CD8-positive, alpha-beta memory T cell (primary cell): ENCODE measurements around the gene NEDD8. TPM values are rescaled to one million over a fixed set of nuclear protein-coding genes. Genes with fewer than 3 reads are reported as not detected.

Source experiments
- CTCF ChIA-PET: fragments of 350-600 bp; sonication (Branson Sonifier 250); formaldehyde crosslinking; loops from one replicate; lab custom pipeline; 2021; ENCODE audit warnings: antibody characterized with exemption; lab: Charles Lee
- POLR2A ChIA-PET: fragments of 350-600 bp; sonication (Branson Sonifier 250); formaldehyde crosslinking; loops from one replicate; lab custom pipeline; 2021; ENCODE audit warnings: antibody characterized with exemption; lab: Charles Lee
- DNase-seq, 5 donors: peaks; one replicate each; pipeline versions ENCODE4 v3.0.0 to v3.0.0-alpha.2; 2020 to 2022; ENCODE audit warnings: mixed read lengths in 1 of 5
- H3K27ac ChIP-seq: one replicate; pipeline ENCODE4 v1.7.0; 2013; ENCODE audit warnings: low read depth, mild to moderate bottlenecking, low read length, moderate library complexity
- H3K27me3 ChIP-seq: 2 replicates; pipeline ENCODE4 v1.7.0; 2013; ENCODE audit warnings: low read length, mild to moderate bottlenecking; ENCODE audit not compliant: insufficient read depth, poor library complexity, severe bottlenecking
- H3K36me3 ChIP-seq: 2 replicates; pipeline ENCODE4 v1.7.0; 2013; ENCODE audit warnings: mild to moderate bottlenecking, low read length, moderate library complexity; ENCODE audit not compliant: insufficient read depth
- H3K4me1 ChIP-seq: 2 replicates; pipeline ENCODE4 v1.7.0; 2013; ENCODE audit warnings: mild to moderate bottlenecking, low read length, moderate library complexity; ENCODE audit not compliant: insufficient read depth
- H3K4me3 ChIP-seq: 2 replicates; pipeline ENCODE4 v1.7.0; 2013; ENCODE audit warnings: mild to moderate bottlenecking, low read length
- H3K9me3 ChIP-seq: 2 replicates; pipeline ENCODE4 v1.7.0; 2013; ENCODE audit warnings: mild to moderate bottlenecking, low read length
- H3K27ac Mint-ChIP-seq, 8 donors: one replicate each; pipeline ENCODE4 v1.8.0; 2020 to 2021; ENCODE audit warnings: mixed read lengths in 8 of 8, mild to moderate bottlenecking in 6 of 8, inconsistent platforms in 3 of 8, moderate library complexity in 3 of 8
- H3K27me3 Mint-ChIP-seq, 2 donors: one replicate each; pipeline ENCODE4 v1.8.0; 2020 to 2021; ENCODE audit warnings: mixed read lengths in 2 of 2, mild to moderate bottlenecking in 1 of 2, moderate library complexity in 1 of 2
- H3K36me3 Mint-ChIP-seq, 3 donors: one replicate each; pipeline ENCODE4 v1.8.0; 2020 to 2021; ENCODE audit warnings: mixed read lengths in 3 of 3, inconsistent platforms in 1 of 3, mild to moderate bottlenecking in 1 of 3
- H3K4me1 Mint-ChIP-seq, 3 donors: one replicate each; pipeline ENCODE4 v1.8.0; 2020 to 2021; ENCODE audit warnings: mixed read lengths in 3 of 3, inconsistent platforms in 1 of 3, mild to moderate bottlenecking in 1 of 3
- H3K4me3 Mint-ChIP-seq, 7 donors: one replicate each; pipeline ENCODE4 v1.8.0; 2020 to 2021; ENCODE audit warnings: mixed read lengths in 7 of 7, mild to moderate bottlenecking in 6 of 7, moderate library complexity in 4 of 7, inconsistent platforms in 2 of 7
- H3K9me3 Mint-ChIP-seq, 5 donors: one replicate each; pipeline ENCODE4 v1.8.0; 2020 to 2022; ENCODE audit warnings: mixed read lengths in 5 of 5, mild to moderate bottlenecking in 3 of 5, moderate library complexity in 2 of 5, inconsistent platforms in 1 of 5
- polyA plus RNA-seq: library from polyadenylated mRNA; unstranded; fragments of 300-500 nt; fragmentation: Illumina TruSeq; gene quantifications from one replicate; pipeline ENCODE4 v1.2.3, GENCODE V29; 2021
- total RNA-seq, 2 experiments: library from RNA; stranded (reverse); gene quantifications; one replicate each; pipeline ENCODE4 v1.2.3, GENCODE V29; 2021

The NEDD8 gene
- total and polyA plus RNA-seq, 3 experiments from 2014 or later, result 232 to 364 (median 240) TPM

DNA sequence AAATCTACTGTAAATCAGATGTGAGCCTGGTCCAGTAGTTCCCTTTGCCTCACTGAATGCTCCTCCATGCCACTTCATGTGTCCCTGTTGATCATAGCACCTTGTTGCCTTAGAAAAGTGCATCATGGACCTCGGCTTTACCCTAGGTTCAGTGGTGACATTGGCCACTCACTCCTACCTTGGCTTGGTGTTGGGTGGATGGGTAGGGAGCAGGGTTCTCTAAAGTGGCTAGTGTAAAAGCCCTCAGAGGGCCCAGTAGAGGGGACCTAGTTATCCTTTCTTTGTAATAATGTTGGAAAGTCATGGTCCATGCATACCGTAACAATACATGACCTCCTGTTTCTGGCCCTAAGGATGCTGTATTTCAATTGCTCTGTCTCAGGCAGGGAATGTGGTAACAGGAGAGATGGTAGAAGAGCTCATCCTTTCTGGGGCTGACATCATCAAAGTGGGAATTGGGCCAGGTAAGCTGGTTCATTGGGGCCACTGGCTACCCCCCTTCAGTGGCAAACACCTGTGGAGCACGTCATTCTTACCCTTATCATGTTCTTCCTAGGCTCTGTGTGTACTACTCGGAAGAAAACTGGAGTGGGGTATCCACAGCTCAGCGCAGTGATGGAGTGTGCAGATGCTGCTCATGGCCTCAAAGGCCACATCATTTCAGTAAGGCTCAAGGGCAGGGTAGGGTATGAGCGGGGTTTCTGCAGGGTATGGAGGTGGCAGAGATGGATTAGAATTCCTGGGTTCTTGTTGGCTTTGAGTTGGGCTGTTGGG, 4.7 kb upstream of the NEDD8 start:
- Mint-ChIP-seq H3K9me3 (no peaks in the 10 kb centered on the region), H3K27me3 (peaks cover 0 to 2% of the 10 kb centered on the region in 2 donors), H3K4me1 (peaks cover 72 to 92% (median 91%) of the 10 kb centered on the region in 3 donors), H3K27ac (peak overlapping the region in 4 of 8 donors; percentile 60 to 99 (median 80)), H3K4me3 (peak overlapping the region in 2 of 7 donors; percentile 27 to 96), H3K36me3 (peaks cover 4 to 83% (median 25%) of the 10 kb centered on the region in 3 donors)
- POLR2A ChIA-PET, result interaction anchor here (1.4 kb wide), 1 partner anchor 24 kb away, joined by 3 read pairs; the partner anchor contains the start of gene CHMP4A
- Histone ChIP-seq H3K27ac (no peak overlapping the region), H3K9me3 (no peaks in the 10 kb centered on the region), H3K4me3 (no peak overlapping the region), H3K27me3 (no peaks in the 10 kb centered on the region), H3K36me3 (peaks cover 70% of the 10 kb centered on the region), H3K4me1 (peaks cover 62% of the 10 kb centered on the region)
- CTCF ChIA-PET, result interaction anchor here (1.5 to 12.1 kb wide), 3 partner anchors 21 to 72 kb away, joined by 6 to 146 read pairs (median 6); partner anchors contain the start of genes CIDEB, LTB4R, LTB4R2 and MDP1
- DNase-seq, result no peak

DNA sequence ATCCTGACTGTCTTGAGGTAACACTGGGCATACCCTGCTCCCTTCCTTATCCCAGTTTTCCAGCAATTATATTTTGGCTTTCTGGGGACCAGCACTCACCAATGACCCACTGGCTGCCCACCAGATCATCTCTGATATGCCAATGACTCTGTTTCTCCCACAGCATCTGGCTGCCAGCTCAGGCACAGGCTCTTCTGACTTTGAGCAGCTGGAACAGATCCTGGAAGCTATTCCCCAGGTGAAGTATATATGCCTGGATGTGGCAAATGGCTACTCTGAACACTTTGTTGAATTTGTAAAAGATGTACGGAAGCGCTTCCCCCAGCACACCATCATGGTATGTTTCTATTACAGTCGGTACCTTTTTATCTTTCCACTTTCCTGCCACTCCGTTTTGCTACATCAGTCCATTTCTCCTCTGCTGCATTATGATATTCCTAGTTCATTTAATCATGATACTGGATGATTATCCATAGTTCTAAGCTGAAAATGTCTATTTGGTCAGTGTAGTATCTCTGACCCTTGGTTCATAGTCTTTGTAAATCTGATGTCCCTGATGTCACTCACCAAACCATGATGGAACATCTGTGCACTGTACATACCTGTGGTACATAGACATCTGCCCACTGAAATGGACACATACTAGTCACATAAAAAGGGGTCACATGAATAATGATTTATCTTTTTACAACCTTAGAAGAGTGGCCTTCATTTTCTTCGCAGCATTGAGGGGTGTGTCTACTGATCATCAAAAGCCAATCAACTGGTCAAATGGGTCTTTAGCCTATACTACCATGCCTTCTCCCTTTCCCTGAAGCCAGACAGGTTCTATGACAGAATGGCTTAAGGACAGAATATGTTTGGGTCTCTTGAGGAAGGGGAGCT, 3.9 kb upstream of the NEDD8 start:
- Histone ChIP-seq H3K9me3 (no peaks in the 10 kb centered on the region), H3K27ac (no peak overlapping the region), H3K36me3 (peaks cover 70% of the 10 kb centered on the region), H3K4me3 (no peak overlapping the region), H3K27me3 (no peaks in the 10 kb centered on the region), H3K4me1 (peaks cover 62% of the 10 kb centered on the region)
- Mint-ChIP-seq H3K4me1 (peaks cover 77 to 94% (median 91%) of the 10 kb centered on the region in 3 donors), H3K27ac (peak overlapping the region in 7 of 8 donors; percentile 20 to 99 (median 77)), H3K27me3 (peaks cover 0 to 2% of the 10 kb centered on the region in 2 donors), H3K4me3 (peak overlapping the region in 2 of 7 donors; percentile 7 to 96), H3K36me3 (peaks cover 4 to 84% (median 25%) of the 10 kb centered on the region in 3 donors), H3K9me3 (no peaks in the 10 kb centered on the region)
- ChIA-PET POLR2A (interaction anchor here (1.4 kb wide), 1 partner anchor 23 kb away, joined by 3 read pairs; the partner anchor contains the start of gene CHMP4A), CTCF (interaction anchor here (1.0 to 12.1 kb wide), 4 partner anchors 20 to 195 kb away, joined by 3 to 146 read pairs (median 5); partner anchors contain the start of genes CIDEB, LTB4R, LTB4R2 and MDP1)
- no peak for DNase-seq

DNA sequence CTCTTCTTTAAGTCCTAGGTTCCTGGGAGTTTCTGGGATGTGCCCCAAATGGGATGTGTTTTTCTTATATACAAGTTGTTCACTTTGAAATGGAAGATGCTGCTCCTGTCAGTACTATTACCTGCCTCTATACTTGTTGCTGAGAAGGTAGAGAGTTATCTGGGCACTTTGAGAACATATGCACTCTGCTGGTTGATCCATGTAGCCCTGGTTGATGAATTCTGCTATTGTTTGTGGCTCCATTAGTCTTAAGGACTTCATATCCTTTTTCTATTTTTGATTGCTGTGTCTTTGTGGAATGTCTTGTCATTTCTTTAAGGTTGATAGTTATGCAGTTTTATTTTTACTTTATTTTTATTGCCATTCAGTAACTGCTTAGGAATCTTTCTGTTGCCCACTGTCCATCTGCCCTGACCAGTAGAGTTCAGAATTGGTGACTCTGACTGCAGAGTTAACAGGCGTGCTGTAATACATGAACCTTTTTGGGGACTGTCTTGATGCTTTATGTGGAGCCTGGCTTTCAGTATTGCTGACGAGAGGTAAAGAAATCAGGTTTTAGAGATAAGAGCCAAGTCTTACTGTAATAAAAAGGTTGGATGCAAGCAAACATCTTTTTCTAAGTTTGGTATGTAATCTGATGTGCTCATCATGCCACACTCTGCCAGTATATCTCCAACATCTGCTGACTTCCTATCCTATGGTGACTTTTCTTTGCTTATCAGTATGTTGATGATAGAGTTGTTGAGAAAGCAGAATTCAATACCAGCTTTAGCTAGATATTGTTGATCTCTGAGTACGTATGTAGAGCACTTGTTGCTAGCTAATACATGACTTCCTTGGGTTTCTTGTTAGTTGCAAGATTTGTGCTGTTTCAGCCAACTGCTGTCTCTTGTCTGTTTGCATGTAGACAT, 2.2 kb upstream of the NEDD8 start:
- H3K36me3 Mint-ChIP-seq, result peaks cover 0 to 70% (median 21%) of the 10 kb centered on the region in 3 donors
- Histone ChIP-seq H3K36me3 (peaks cover 53% of the 10 kb centered on the region), H3K27ac (no peak overlapping the region), H3K4me1 (peaks cover 50% of the 10 kb centered on the region), H3K27me3 (no peaks in the 10 kb centered on the region), H3K4me3 (no peak overlapping the region), H3K9me3 (no peaks in the 10 kb centered on the region)
- no peaks in the 10 kb centered on the region for H3K27me3 Mint-ChIP-seq
- H3K27ac Mint-ChIP-seq, result peak overlapping the region; percentile 40 to 99 (median 76)
- peak overlapping the region in 6 of 7 donors; percentile 32 to 99 (median 72) for H3K4me3 Mint-ChIP-seq
- ChIA-PET CTCF (interaction anchor here (0.8 to 3.2 kb wide), 8 partner anchors 8 to 197 kb away, joined by 3 to 16 read pairs (median 4); partner anchors contain the start of genes CIDEB, TINF2 and TM9SF1), POLR2A (interaction anchor here (2.3 kb wide), 1 partner anchor 8 kb away, joined by 30 read pairs; the partner anchor contains the start of gene TINF2)
- DNase-seq, result no peak
- peaks cover 61 to 80% (median 78%) of the 10 kb centered on the region in 3 donors for H3K4me1 Mint-ChIP-seq
- no peaks in the 10 kb centered on the region for H3K9me3 Mint-ChIP-seq

GRCh38 chr14:24233538-24233866, 1.3 kb upstream of the NEDD8 start:
- H3K27ac Mint-ChIP-seq, result peak overlapping the region; percentile 95 to 99 (median 98)

DNA sequence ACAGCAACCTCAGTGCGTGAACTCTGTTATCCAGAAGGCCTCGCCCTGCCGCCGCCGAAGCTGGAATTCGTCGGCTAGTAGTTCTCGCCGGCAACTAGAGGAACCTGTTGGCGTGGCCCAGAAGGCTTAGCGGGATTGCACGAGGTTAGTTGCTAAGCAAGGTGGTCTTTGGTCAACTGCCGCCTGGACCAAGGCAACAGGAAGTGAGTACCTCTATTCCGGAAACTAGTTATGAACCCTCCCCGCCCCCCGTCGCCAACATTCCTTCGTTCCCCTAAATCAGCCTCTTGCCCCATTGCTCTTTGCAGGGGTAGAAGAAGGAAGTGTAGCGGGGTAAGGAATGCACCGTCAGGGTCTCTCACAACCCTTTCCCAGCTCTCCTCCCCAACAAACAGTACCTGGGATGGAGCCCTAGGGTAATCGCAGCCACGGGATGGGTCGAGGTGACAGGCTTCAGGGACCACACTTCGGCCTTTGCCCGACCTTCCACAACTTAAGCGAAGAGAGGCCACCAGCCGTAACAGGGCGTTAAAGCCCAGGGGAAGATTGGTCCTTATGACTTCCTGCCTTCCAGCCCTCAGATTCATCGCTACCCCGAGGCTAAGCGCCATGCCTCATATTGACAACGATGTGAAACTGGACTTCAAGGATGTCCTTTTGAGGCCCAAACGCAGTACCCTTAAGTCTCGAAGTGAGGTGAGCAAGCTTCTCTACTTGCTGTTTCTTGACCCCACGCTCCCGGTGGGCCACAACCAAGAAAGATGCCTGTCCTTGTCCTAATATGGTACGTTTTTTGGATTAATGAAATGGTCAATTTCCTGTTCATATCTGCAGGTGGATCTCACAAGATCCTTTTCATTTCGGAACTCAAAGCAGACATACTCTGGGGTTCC, 724 bp upstream of the NEDD8 start, which contains the start of gene GMPR2:
Gene GMPR2 (plus strand): TSS at position 285 of the 893 bp plus-strand sequence. CDS start 325 bp downstream, at position 610.
- ChIA-PET POLR2A (interaction anchor here (2.3 kb wide), 1 partner anchor 9 kb away, joined by 30 read pairs; the partner anchor contains the start of gene TINF2), CTCF (interaction anchor here (0.6 to 3.2 kb wide), 4 partner anchors 9 to 123 kb away, joined by 3 to 16 read pairs (median 4); partner anchors contain the start of genes MDP1, TINF2 and TM9SF1)
- H3K27me3 ChIP-seq, result no peaks in the 10 kb centered on the region
- peaks cover 38% of the 10 kb centered on the region for H3K4me1 ChIP-seq
- Mint-ChIP-seq H3K27ac (peak within 1 kb of the TSS; percentile 95 to 99 (median 98)), H3K9me3 (no peaks in the 10 kb centered on the region), H3K4me1 (peaks cover 49 to 70% (median 68%) of the 10 kb centered on the region in 3 donors), H3K4me3 (peak within 1 kb of the TSS; percentile 95 to 99 (median 98)), H3K36me3 (peaks cover 0 to 63% (median 18%) of the 10 kb centered on the region in 3 donors), H3K27me3 (no peaks in the 10 kb centered on the region)
- no peak for DNase-seq
- peaks cover 38% of the 10 kb centered on the region for H3K36me3 ChIP-seq
- no peaks in the 10 kb centered on the region for H3K9me3 ChIP-seq
- peak within 1 kb of the TSS; percentile 92 for H3K4me3 ChIP-seq
- peak within 1 kb of the TSS; percentile 79 for H3K27ac ChIP-seq

More at GRCh38 chr14:24233538-24233866, 1.3 kb upstream of the NEDD8 start:
- Histone ChIP-seq H3K27me3 (no peaks in the 10 kb centered on the region), H3K4me1 (peaks cover 41% of the 10 kb centered on the region), H3K36me3 (peaks cover 44% of the 10 kb centered on the region), H3K4me3 (peak overlapping the region; percentile 92), H3K9me3 (no peaks in the 10 kb centered on the region), H3K27ac (peak overlapping the region; percentile 79)
- POLR2A ChIA-PET, result interaction anchor here (2.3 kb wide), 1 partner anchor 9 kb away, joined by 30 read pairs; the partner anchor contains the start of gene TINF2
- CTCF ChIA-PET, result interaction anchor here (0.6 to 3.2 kb wide), 4 partner anchors 9 to 123 kb away, joined by 3 to 16 read pairs (median 4); partner anchors contain the start of genes MDP1, TINF2 and TM9SF1
- H3K9me3 Mint-ChIP-seq, result no peaks in the 10 kb centered on the region
- H3K27me3 Mint-ChIP-seq, result no peaks in the 10 kb centered on the region
- H3K4me1 Mint-ChIP-seq, result peaks cover 55 to 76% (median 75%) of the 10 kb centered on the region in 3 donors
- DNase-seq, result no peak
- peaks cover 0 to 66% (median 21%) of the 10 kb centered on the region in 3 donors for H3K36me3 Mint-ChIP-seq
- H3K4me3 Mint-ChIP-seq, result peak overlapping the region; percentile 95 to 99 (median 98)
